Measurements from ENCODE around the gene ZNF780A. TPM values are rescaled to one million over a fixed set of nuclear protein-coding genes. Genes with fewer than 3 reads are reported as not detected.
"Not testable (repeated sequence)": the region's sequence is repeated elsewhere in the genome, so short reads cannot be mapped to it uniquely, and the experiment has no call there.

Gene ZNF780A
- total and polyA plus RNA-seq, 2 experiments from 2014 or later: 12.3 to 15.0 TPM

- TF ChIP-seq REST (IDR thresholded peaks at IDR 0.05; ENCODE audit: unreplicated experiment) (no peak), NANOG (IDR thresholded peaks at IDR 0.05; ENCODE audit: borderline replicate concordance) (no peak), STAT1 (IDR thresholded peaks at IDR 0.05; ENCODE audit: unreplicated experiment) (no peak)
Measured at GRCh38 chr19:40116075-40116474, 25.3 kb upstream of the ZNF780A start (continued).

- not testable (repeated sequence) for H4K20me1 ChIP-seq (replicated peaks; ENCODE audit: insufficient read depth); DNase-seq (ENCODE audit: low spot score); H3K4me1 ChIP-seq (ENCODE audit: insufficient read depth); H3K27me3 Mint-ChIP-seq (ENCODE audit: insufficient read depth, low read depth, poor library complexity); H3K79me2 ChIP-seq (replicated peaks; ENCODE audit: insufficient read depth); H3K4me2 ChIP-seq; H3K27ac ChIP-seq (ENCODE audit: low read depth); H3K27ac Mint-ChIP-seq; ATAC-seq; H2AFZ ChIP-seq; H3K27me3 ChIP-seq (ENCODE audit: insufficient read depth); H3K4me1 Mint-ChIP-seq; H3K4me3 Mint-ChIP-seq; H3K36me3 ChIP-seq (ENCODE audit: insufficient read depth); H3K4me3 ChIP-seq; H3K9me2 ChIP-seq (ENCODE audit: insufficient read depth); H3F3A ChIP-seq (replicated peaks; ENCODE audit: low read depth)
- H3K36me3 Mint-ChIP-seq (ENCODE audit: low read depth): peaks cover 14% of the 10 kb centered on the region; the same call in 1 of the 3 replicates
- H3K9me3 Mint-ChIP-seq: peaks cover 71% of the 10 kb centered on the region
Measured at GRCh38 chr19:40114119-40114518, 23.4 kb upstream of the ZNF780A start.

GRCh38 chr19:40112271-40112670, 21.5 kb upstream of the ZNF780A start:
- H2AFZ ChIP-seq; H3K79me2 ChIP-seq (replicated peaks; ENCODE audit: insufficient read depth); H3K27ac ChIP-seq (ENCODE audit: low read depth); H3K4me2 ChIP-seq; H4K20me1 ChIP-seq (replicated peaks; ENCODE audit: insufficient read depth); DNase-seq (ENCODE audit: low spot score); ATAC-seq; H3K27me3 ChIP-seq (ENCODE audit: insufficient read depth); H3K4me1 Mint-ChIP-seq; H3K4me1 ChIP-seq (ENCODE audit: insufficient read depth); H3F3A ChIP-seq (replicated peaks; ENCODE audit: low read depth); H3K9me2 ChIP-seq (ENCODE audit: insufficient read depth); H3K27me3 Mint-ChIP-seq (ENCODE audit: insufficient read depth, low read depth, poor library complexity); H3K36me3 ChIP-seq (ENCODE audit: insufficient read depth); H3K4me3 ChIP-seq; H3K27ac Mint-ChIP-seq; H3K4me3 Mint-ChIP-seq: not testable (repeated sequence)
- Mint-ChIP-seq H3K9me3 (peaks cover 71% of the 10 kb centered on the region), H3K36me3 (ENCODE audit: low read depth) (peaks cover 14% of the 10 kb centered on the region; the same call in 1 of the 3 replicates)

GRCh38 chr19:40110570-40110969, 19.8 kb upstream of the ZNF780A start:
- no peaks in the 10 kb centered on the region for H3F3A ChIP-seq (replicated peaks; ENCODE audit: low read depth)
- peaks cover 9% of the 10 kb centered on the region; the same call in 1 of the 3 replicates for H3K36me3 Mint-ChIP-seq (ENCODE audit: low read depth)
- no peak overlapping the region for H2AFZ ChIP-seq
- no peak overlapping the region for H3K4me3 ChIP-seq
- no peaks in the 10 kb centered on the region for H3K27me3 Mint-ChIP-seq (ENCODE audit: insufficient read depth, low read depth, poor library complexity)
- H3K4me1 Mint-ChIP-seq: no peaks in the 10 kb centered on the region
- ATAC-seq (no peak), DNase-seq (ENCODE audit: low spot score) (no peak)
- no peaks in the 10 kb centered on the region for H3K4me1 ChIP-seq (ENCODE audit: insufficient read depth)
- peaks cover 67% of the 10 kb centered on the region for H3K9me3 Mint-ChIP-seq
- H3K4me2 ChIP-seq: no peak overlapping the region
- H3K27ac Mint-ChIP-seq: no peak overlapping the region
- no peak overlapping the region for H3K4me3 Mint-ChIP-seq
- H3K36me3 ChIP-seq (ENCODE audit: insufficient read depth): no peaks in the 10 kb centered on the region
- no peaks in the 10 kb centered on the region for H4K20me1 ChIP-seq (replicated peaks; ENCODE audit: insufficient read depth)
- no peaks in the 10 kb centered on the region for H3K79me2 ChIP-seq (replicated peaks; ENCODE audit: insufficient read depth)
- H3K27me3 ChIP-seq (ENCODE audit: insufficient read depth): no peaks in the 10 kb centered on the region
- no peak overlapping the region for H3K27ac ChIP-seq (ENCODE audit: low read depth)
- H3K9me2 ChIP-seq (ENCODE audit: insufficient read depth): no peaks in the 10 kb centered on the region
- TF ChIP-seq STAT1 (IDR thresholded peaks at IDR 0.05; ENCODE audit: unreplicated experiment) (no peak), POLR2AphosphoS5 (IDR thresholded peaks at IDR 0.05; ENCODE audit: low read depth) (no peak), NANOG (IDR thresholded peaks at IDR 0.05; ENCODE audit: borderline replicate concordance) (no peak), EZH2 (IDR thresholded peaks at IDR 0.05; ENCODE audit: low read depth, unreplicated experiment) (no peak), REST (IDR thresholded peaks at IDR 0.05; ENCODE audit: unreplicated experiment) (no peak), ETS1 (IDR thresholded peaks at IDR 0.05) (no peak), ZNF331 (CRISPR knock-in tag; IDR thresholded peaks at IDR 0.05; ENCODE audit: low read depth) (no peak), CREB1 (CRISPR knock-in tag; IDR thresholded peaks at IDR 0.05; ENCODE audit: low read depth) (no peak), EZH2phosphoT487 (IDR thresholded peaks at IDR 0.05; ENCODE audit: unreplicated experiment) (no peak)
